ENCODE results near the gene FAM161B. TPM values are rescaled to one million over a fixed set of nuclear protein-coding genes. Genes with fewer than 3 reads are reported as not detected.
A peak's percentile ranks its signal among the peaks of the same experiment; 100 is the strongest.

FAM161B gene
- total RNA-seq, 1 donor from 2014 or later = 3.7 TPM

DNA sequence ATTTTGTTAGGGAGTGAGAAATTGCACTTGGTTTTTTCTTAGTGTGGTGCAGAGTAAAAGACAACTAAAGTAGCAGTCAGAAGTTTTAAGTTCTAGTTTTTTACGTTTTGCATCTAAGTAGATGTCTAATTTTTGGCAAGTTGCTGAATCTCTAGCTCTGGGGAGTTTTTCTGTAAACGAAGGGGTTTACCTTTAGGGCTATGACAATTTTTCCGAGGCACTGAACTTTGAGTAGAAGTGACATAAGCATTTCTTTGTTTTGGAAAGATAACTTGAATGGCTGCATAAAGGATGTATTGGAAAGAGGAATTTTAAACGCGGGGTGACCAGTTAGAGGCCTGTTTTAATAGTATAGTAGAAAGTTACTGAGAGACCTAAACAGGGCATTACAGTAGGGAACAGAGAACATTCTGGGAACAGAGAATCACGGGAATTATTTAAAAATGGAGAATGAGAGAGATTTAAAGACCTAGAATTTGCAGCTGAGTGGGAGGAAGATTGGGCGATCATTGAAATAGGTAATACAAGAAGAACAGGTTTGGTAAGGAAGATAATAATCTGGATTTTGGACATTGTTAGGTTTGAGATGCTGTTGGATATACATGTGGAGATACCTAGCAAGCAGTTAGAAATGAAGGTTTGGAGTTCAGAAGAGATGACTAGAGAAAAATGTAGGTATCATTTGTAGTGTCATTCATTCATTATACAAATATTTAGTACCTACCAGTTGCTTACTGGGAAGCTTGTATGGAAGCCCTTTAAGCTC, 62.0 kb downstream of the FAM161B start:
- intact Hi-C loops (cut with DNase I) = loop anchor here (2.0 to 5.0 kb wide), 3 partner anchors 37 to 161 kb away; partner anchors contain the start of gene PTGR2
- no peak for ATAC-seq
- no peak for DNase-seq (ENCODE audit: missing footprints)

DNA sequence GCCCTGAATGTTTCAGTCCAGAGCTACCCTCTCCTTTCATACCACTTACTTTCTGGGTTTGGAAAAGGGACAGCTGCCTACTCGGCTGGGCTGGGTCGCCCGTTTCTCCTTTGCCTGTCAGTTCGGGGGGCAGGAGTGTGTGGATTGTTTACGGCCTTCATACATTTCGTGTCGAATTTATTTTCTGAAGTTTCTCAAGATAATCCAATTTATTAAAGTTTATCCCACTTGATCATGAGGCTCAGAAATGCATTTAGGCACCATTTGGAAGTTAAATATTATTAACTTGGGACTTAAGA, 62.6 kb downstream of the FAM161B start:
- ATAC-seq = no peak
- intact Hi-C loops (cut with DNase I) = loop anchor here (2.0 to 5.0 kb wide), 3 partner anchors 36 to 160 kb away; partner anchors contain the start of gene PTGR2
- no peak for DNase-seq (ENCODE audit: missing footprints)

DNA sequence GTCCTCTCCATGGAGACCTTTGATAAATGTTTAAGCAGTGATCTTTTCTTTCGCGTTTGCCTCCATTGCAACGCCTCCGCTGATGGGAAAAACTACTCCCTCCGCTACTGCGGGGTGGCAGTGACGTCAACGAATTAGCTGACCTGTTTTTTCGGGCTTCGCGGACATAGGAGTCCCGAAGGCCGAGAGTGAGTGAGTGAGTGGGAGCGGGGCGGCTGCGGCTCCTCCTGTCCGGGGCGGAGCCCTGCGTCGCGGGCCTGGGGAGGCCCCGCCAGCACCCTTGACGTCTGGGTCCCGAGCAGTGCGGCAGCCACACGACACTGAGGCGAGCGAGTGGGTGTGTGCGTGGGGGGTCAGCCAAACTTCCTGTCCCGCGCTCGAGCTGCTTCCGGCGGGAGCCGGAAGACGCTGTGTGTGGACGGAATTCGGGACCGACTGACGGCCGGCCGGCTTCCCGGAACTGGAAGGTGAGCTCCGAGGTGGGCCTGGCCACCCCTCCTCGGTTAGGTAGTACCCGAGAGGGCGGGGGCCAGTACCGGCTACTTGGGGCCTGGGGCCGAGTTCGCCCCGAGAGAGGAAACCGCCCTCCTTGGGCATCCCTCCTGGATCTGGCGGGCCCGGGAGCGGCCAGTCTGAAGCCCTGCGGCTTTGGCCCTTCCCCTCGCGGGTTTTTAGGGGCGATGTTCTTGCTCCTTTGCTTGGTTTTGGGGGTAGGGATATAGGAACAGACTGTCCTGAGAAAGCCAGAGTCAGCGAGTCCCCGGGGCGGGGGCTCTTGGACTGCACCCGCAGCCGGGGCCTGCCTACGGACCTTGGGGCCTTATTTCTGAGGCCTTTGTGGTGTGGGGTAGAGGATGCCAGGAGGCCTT, 63.2 kb downstream of the FAM161B start, which contains the start of gene ZNF410:
Gene ZNF410, plus strand, starts transcription at position 411 of the 869 bp plus-strand sequence. CDS start 5,317 bp downstream, outside the sequence.
- intact Hi-C loops (cut with DNase I) = loop anchor here (2.0 to 5.0 kb wide), 3 partner anchors 36 to 159 kb away; partner anchors contain the start of gene PTGR2
- peak; percentile 98 for DNase-seq (ENCODE audit: missing footprints)
- ATAC-seq = peak; percentile 100

DNA sequence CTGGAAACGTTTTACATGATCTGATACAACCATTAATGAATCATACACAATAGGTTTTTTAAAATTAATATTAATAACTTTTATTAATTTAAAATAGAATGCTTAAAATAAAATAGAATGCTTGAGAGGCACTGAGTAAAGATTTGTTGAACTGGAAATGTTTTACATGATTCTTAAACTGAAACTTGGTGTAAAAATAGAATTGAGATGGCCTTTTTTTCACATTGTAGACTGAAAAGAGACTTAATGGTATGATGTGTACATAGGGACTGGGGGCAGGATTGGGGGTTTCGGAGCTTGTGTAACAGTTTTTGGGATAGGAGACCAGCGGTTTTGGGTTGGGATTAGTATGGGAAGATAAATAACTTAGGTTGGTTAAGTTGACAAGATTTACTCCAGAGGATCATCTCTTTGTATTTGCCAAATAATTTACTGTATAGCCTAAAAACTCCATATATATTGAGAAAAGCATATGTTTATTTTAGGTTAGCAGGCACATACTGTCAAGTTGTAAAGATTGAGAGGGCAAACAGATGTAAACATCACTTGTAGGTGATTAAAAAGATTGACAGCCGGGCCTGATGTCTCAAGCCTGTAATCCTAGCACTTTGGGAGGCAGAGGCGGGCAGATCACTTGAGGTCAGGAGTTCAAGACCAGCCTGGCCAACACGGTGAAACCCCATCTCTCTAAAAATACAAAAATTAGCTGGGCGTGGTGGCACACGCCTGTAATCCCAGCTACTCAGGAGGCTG, 65.3 kb downstream of the FAM161B start:
- ATAC-seq = no peak

More for the DNA sequence above, 65.3 kb downstream of the FAM161B start:
- DNase-seq (ENCODE audit: missing footprints) = no peak
- intact Hi-C loops (cut with DNase I) = loop anchor here (5.0 kb wide), 2 partner anchors 97 to 157 kb away; no protein-coding TSS in a partner anchor

Other genes with a start within 250 kb of the FAM161B start
- 14.9 TPM for gene PNMA1, start 235.7 kb downstream of the FAM161B start, total RNA-seq
- gene PTGR2, start 98.3 kb downstream of the FAM161B start, total RNA-seq = 32.8 TPM
- 16.0 TPM for gene ZNF410, start 63.2 kb downstream of the FAM161B start, total RNA-seq
- gene COQ6, start 208 bp upstream of the FAM161B start, total RNA-seq = 47.2 TPM
- gene ENTPD5, start 69.2 kb upstream of the FAM161B start, total RNA-seq = 6.2 TPM
- gene BBOF1, start 69.3 kb upstream of the FAM161B start, total RNA-seq = 3.0 TPM
- 47.2 TPM for gene ALDH6A1, start 134.4 kb upstream of the FAM161B start, total RNA-seq
- 6.7 TPM for gene LIN52, start 134.9 kb upstream of the FAM161B start, total RNA-seq